ENCODE measurements around the gene KIF19. TPM values are rescaled to one million over a fixed set of nuclear protein-coding genes. Genes with fewer than 3 reads are reported as not detected.

The KIF19 gene
- total and polyA plus RNA-seq, 2 of the 4 experiments (the other 2 are of a cell fraction) = not detected

GRCh38 chr17:74340470-74341023 lies 14.5 kb downstream of the KIF19 start:
- no TSS peak for BruUV-seq (replicated peaks)
- H2AFZ ChIP-seq (replicated peaks; ENCODE audit: low read length, poor library complexity) = no peak overlapping the region
- no peak overlapping the region for H4K8ac ChIP-seq (ENCODE audit: low read depth in 2 of 2, low read length in 2 of 2)
- in situ Hi-C loops (cut with MboI; ENCODE audit: low sequenced_read_pairs) = no loop called here
- no peak overlapping the region for H2AK9ac ChIP-seq (replicated peaks; ENCODE audit: low read depth, low read length, poor library complexity)
- ChIA-PET POLR2A (ENCODE audit: unreplicated experiment) (no interaction called here), CTCF (no interaction called here)
- H4K20me1 ChIP-seq (ENCODE audit: insufficient read depth, low read length) = no peaks in the 10 kb centered on the region
- no peak overlapping the region for H2AK5ac ChIP-seq (ENCODE audit: low read depth, low read length)
- no peak overlapping the region for H3K27ac ChIP-seq (ENCODE audit: insufficient read depth, low read length)
- no peak overlapping the region for H3K14ac ChIP-seq (replicated peaks; ENCODE audit: low read depth, low read length)
- H3K4me3 ChIP-seq (ENCODE audit: insufficient read depth, low read depth, low read length) = no peak overlapping the region
- H2BK20ac ChIP-seq (ENCODE audit: low read depth, low read length) = no peak overlapping the region
- no peak overlapping the region for H3K56ac ChIP-seq (ENCODE audit: extremely low read depth, insufficient read depth, low read length)
- no peaks in the 10 kb centered on the region; the same call in 1 of the 2 replicates for H3K27me3 ChIP-seq (ENCODE audit: control insufficient read depth, insufficient read depth, low read length)
- intact Hi-C loops (cut with micrococcal nuclease) = no loop called here
- no peaks in the 10 kb centered on the region for H3K79me1 ChIP-seq (ENCODE audit: low read depth in 1 of 2, low read length in 2 of 2)
- TF ChIP-seq MAFK (IDR thresholded peaks at IDR 0.05; ENCODE audit: low read depth, low read length) (no peak), ELK1 (IDR thresholded peaks at IDR 0.05; ENCODE audit: borderline replicate concordance, low read depth, low read length) (no peak), FOS (IDR thresholded peaks at IDR 0.05; ENCODE audit: low read depth, low read length) (no peak), RAD21 (IDR thresholded peaks at IDR 0.05; ENCODE audit: low read length) (no peak), CEBPB (IDR thresholded peaks at IDR 0.05; ENCODE audit: low read depth, low read length) (no peak), RFX5 (IDR thresholded peaks at IDR 0.05; ENCODE audit: low read depth, low read length) (no peak), NFE2L2 (IDR thresholded peaks at IDR 0.05; ENCODE audit: low read depth, low read length) (no peak), SMC3 (IDR thresholded peaks at IDR 0.05; ENCODE audit: low read depth, low read length) (no peak), CHD1 (IDR thresholded peaks at IDR 0.05; ENCODE audit: low read depth, low read length) (no peak), CTCF (conservative IDR thresholded peaks at IDR 0.05; ENCODE audit: low read depth, low read length) (no peak), MAZ (IDR thresholded peaks at IDR 0.05; ENCODE audit: borderline replicate concordance, low read depth, low read length) (no peak), POLR2A (IDR thresholded peaks at IDR 0.05; ENCODE audit: low read depth, low read length) (no peak)
- ATAC-seq (ENCODE audit: low read depth) (no peak), DNase-seq (no peak)
- H3K9ac ChIP-seq (ENCODE audit: low read depth, low read length) = no peak overlapping the region
- H3K18ac ChIP-seq (ENCODE audit: low read depth, low read length) = no peak overlapping the region
- no peak overlapping the region for H3K4ac ChIP-seq (ENCODE audit: low read depth, low read length)
- H3K4me1 ChIP-seq (ENCODE audit: control insufficient read depth, insufficient read depth, low read length) = no peaks in the 10 kb centered on the region
- no peak overlapping the region for H2BK120ac ChIP-seq (ENCODE audit: low read depth, low read length)
- H3K4me2 ChIP-seq (ENCODE audit: low read depth, low read length) = no peak overlapping the region
- H3K9me1 ChIP-seq (ENCODE audit: insufficient read depth, low read length) = no peaks in the 10 kb centered on the region
- H2BK5ac ChIP-seq (ENCODE audit: low read depth, low read length, poor library complexity, severe bottlenecking) = no peak overlapping the region
- no peak overlapping the region for H2BK15ac ChIP-seq (ENCODE audit: low read depth, low read length)
- H3K23ac ChIP-seq (ENCODE audit: low read depth, low read length) = no peak overlapping the region
- no peak overlapping the region for H4K91ac ChIP-seq (ENCODE audit: insufficient read depth, low read depth, low read length)
- no peak overlapping the region for H4K5ac ChIP-seq (ENCODE audit: low read depth, low read length)
- H3K9me3 ChIP-seq (ENCODE audit: control insufficient read depth, insufficient read depth, low read length) = no peaks in the 10 kb centered on the region
- dilution Hi-C loops (cut with HindIII; ENCODE audit: low sequenced_read_pairs, unreplicated experiment) = no loop called here
- no CpG with 5 or more reads among the region's 13 CpGs for WGBS, 2 experiments (ENCODE audit: extremely low coverage in 2 of 2, insufficient read length in 1 of 2)
- H3K36me3 ChIP-seq (ENCODE audit: control insufficient read depth, insufficient read depth, low read length) = no peaks in the 10 kb centered on the region
